Sigmoid colon (tissue), 3 donors: ENCODE measurements around the gene PSMB7.

Experiments
- POLR2A ChIP-seq, 2 donors: fragments of 450-650 bp; IDR thresholded peaks; one replicate each; pipeline ENCODE4 v1.6.1; 2016; ENCODE audit warnings: antibody characterized with exemption in 2 of 2, mild to moderate bottlenecking in 2 of 2, moderate library complexity in 2 of 2
- TF ChIP-seq, protein P1 (sequence below), 4 experiments: fragments of 450-650 bp in 3 of 4; fragments of 200-600 bp in 1 of 4; IDR thresholded peaks; one replicate each; pipeline ENCODE4 v1.5.1; 2016 to 2019; ENCODE audit warnings: antibody characterized with exemption in 4 of 4, mild to moderate bottlenecking in 3 of 4, moderate library complexity in 2 of 4

DNA sequence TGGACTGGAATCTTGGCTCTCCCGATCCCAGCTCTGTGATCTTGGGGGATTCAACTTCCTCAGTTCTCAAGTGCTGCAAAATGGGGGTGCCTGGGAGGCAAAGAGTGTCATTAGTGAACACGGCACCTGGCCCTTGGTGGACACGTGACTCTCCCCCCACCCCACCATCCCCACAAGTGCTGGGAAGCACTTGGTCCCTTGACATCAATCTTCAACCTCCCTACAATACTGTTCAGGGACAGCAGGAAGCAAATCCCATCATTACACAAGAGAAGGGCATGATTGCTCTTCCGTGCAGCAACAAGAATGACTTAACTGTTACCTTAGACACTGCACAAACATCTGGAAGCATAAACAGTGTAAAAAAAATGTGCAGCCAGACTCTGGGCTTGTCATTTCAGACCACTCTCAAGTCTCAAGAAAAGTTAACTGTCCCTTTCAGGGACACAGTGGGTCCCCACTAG is 61.4 kb downstream of the PSMB7 start:
- TF ChIP-seq, protein P1, sequence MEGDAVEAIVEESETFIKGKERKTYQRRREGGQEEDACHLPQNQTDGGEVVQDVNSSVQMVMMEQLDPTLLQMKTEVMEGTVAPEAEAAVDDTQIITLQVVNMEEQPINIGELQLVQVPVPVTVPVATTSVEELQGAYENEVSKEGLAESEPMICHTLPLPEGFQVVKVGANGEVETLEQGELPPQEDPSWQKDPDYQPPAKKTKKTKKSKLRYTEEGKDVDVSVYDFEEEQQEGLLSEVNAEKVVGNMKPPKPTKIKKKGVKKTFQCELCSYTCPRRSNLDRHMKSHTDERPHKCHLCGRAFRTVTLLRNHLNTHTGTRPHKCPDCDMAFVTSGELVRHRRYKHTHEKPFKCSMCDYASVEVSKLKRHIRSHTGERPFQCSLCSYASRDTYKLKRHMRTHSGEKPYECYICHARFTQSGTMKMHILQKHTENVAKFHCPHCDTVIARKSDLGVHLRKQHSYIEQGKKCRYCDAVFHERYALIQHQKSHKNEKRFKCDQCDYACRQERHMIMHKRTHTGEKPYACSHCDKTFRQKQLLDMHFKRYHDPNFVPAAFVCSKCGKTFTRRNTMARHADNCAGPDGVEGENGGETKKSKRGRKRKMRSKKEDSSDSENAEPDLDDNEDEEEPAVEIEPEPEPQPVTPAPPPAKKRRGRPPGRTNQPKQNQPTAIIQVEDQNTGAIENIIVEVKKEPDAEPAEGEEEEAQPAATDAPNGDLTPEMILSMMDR (IDR thresholded peaks at IDR 0.05): no peak
- TF ChIP-seq POLR2A (IDR thresholded peaks at IDR 0.05): no peak
